ENCODE results near the gene MTPN. TPM values are rescaled to one million over a fixed set of nuclear protein-coding genes. Genes with fewer than 3 reads are reported as not detected.

The MTPN gene
- total RNA-seq, 1 donor from 2014 or later = 159 TPM

GRCh38 chr7:135981958-135982646 lies 4.9 kb upstream of the MTPN start:
- DNase-seq (ENCODE audit: low read depth, low spot score) = no peak

GRCh38 chr7:135980665-135981180 lies 3.6 kb upstream of the MTPN start:
- peak; percentile 10 for DNase-seq (ENCODE audit: low read depth, low spot score)

- peak; percentile 75 for DNase-seq (ENCODE audit: low read depth, low spot score)
Measured at GRCh38 chr7:135980012-135980551, 2.9 kb upstream of the MTPN start.

GRCh38 chr7:135979471-135980011 lies 2.4 kb upstream of the MTPN start:
- no peak for DNase-seq (ENCODE audit: low read depth, low spot score)

GRCh38 chr7:135978624-135979023 lies 1.5 kb upstream of the MTPN start:
- DNase-seq (ENCODE audit: low read depth, low spot score) = no peak

- DNase-seq (ENCODE audit: low read depth, low spot score) = no peak
Measured at GRCh38 chr7:135977742-135978066, 545 bp upstream of the MTPN start.

GRCh38 chr7:135976312-135977006 lies 700 bp downstream of the MTPN start:
- DNase-seq (ENCODE audit: low read depth, low spot score) = no peak

- no peak for DNase-seq (ENCODE audit: low read depth, low spot score)
Measured at GRCh38 chr7:135975166-135975565, 2.0 kb downstream of the MTPN start.

- no peak for DNase-seq (ENCODE audit: low read depth, low spot score)
Measured at GRCh38 chr7:135974667-135975066, 2.5 kb downstream of the MTPN start.

GRCh38 chr7:135971366-135971725 lies 5.8 kb downstream of the MTPN start:
- DNase-seq (ENCODE audit: low read depth, low spot score) = no peak

- DNase-seq (ENCODE audit: low read depth, low spot score) = no peak
Measured at GRCh38 chr7:135970682-135971365, 6.3 kb downstream of the MTPN start.

- no peak for DNase-seq (ENCODE audit: low read depth, low spot score)
Measured at GRCh38 chr7:135970045-135970444, 7.1 kb downstream of the MTPN start.

GRCh38 chr7:135966341-135967043 lies 10.7 kb downstream of the MTPN start:
- no peak for DNase-seq (ENCODE audit: low read depth, low spot score)

- no peak for DNase-seq (ENCODE audit: low read depth, low spot score)
Measured at GRCh38 chr7:135965602-135966001, 11.6 kb downstream of the MTPN start.

GRCh38 chr7:135964791-135965190 lies 12.4 kb downstream of the MTPN start:
- DNase-seq (ENCODE audit: low read depth, low spot score) = no peak

- DNase-seq (ENCODE audit: low read depth, low spot score) = no peak
Measured at GRCh38 chr7:135964274-135964673, 12.9 kb downstream of the MTPN start.

GRCh38 chr7:135962802-135963201 lies 14.4 kb downstream of the MTPN start:
- DNase-seq (ENCODE audit: low read depth, low spot score) = no peak

GRCh38 chr7:135960709-135961451 lies 16.3 kb downstream of the MTPN start:
- DNase-seq (ENCODE audit: low read depth, low spot score) = no peak

GRCh38 chr7:135959646-135960363 lies 17.4 kb downstream of the MTPN start:
- no peak for DNase-seq (ENCODE audit: low read depth, low spot score)

GRCh38 chr7:135958173-135958572 lies 19.0 kb downstream of the MTPN start:
- no peak for DNase-seq (ENCODE audit: low read depth, low spot score)
